IPS-NIHi7 (cell line): Measurements from ENCODE around the gene LRRC46.

Source experiments
- DNase-seq: peaks from one replicate; pipeline ENCODE4 v3.0.0; 2012; ENCODE audit warnings: mixed read lengths; ENCODE audit errors: extremely low spot score

The LRRC46 gene

DNA sequence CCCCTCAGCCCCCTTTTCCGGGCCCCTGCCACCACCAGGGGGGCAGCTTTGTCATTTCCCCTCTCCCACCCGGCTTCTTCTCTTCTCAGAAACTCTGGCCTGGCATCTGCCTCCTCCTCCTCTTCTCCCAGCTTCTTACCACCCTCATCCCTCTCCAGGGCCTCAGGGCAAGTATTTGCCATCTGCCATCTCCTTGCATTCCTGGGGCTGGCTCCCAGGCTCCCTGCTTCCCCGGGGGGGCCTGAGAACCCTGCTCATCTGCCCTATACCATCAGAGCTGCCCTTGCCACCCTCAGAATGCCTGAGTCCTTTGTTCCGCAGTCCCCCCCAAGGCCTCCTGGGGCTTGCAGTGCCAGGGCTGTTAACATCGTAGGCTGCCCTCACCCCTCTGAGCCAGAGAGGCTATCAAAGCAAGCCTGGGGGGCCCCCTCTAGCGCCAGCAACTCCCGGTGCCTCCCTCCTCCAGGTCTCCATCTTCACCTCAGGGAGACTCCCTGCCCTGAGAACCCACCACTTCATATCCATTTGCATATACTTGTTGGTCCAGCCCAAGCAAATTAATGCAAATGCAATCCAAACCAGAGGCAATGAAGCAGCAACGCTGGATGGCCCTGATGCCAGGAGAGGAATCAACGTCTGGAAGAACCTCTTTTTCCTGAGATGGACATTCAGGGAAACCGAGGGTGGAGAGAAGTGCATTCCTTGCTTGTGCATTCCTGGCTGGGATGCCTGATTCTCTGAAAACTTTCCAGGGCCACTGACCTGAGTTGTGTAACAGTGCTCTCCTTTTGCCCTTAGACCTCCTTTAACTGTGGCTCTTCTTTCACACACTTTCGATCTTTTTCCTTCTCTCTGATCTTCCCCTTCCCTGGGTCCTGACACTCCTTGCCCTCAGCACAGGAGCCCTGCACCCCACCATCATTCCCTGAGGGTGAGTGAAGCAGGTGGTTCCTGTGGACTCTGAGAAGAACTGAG, 43.8 kb downstream of the LRRC46 start:
- DNase-seq = no peak

DNA sequence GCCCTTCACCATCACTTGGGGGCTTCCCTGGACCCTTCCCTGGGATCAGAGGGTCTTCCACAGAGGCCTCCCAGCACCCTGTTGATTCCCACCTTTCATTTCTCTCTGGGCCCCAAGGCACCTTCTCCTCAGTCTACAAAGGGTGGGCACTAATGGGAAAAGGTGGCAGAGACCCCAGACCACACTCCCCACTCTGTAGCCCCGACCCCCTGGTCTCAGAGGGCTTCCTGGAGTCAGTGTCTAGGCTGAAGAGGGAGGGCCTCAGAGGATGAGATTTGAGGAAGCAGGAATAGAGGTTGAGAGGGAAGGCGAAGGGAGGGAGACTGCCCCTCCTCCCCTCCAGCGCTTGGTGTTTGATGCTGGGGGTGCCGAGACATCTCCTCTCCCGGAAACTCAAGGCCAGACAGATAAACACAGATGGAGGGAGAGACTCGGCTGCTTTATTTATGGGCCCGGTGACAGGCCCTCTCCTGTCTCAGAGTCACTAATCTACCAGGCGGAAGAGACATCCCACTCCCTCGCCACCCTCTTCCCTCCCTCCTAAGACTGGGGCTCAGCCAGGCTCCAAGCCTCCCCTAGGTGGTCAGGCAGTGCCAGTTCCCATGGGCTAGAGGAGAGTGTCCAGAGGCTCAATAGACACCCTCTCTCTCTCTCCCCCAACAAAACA, 46.0 kb downstream of the LRRC46 start:
- no peak for DNase-seq

DNA sequence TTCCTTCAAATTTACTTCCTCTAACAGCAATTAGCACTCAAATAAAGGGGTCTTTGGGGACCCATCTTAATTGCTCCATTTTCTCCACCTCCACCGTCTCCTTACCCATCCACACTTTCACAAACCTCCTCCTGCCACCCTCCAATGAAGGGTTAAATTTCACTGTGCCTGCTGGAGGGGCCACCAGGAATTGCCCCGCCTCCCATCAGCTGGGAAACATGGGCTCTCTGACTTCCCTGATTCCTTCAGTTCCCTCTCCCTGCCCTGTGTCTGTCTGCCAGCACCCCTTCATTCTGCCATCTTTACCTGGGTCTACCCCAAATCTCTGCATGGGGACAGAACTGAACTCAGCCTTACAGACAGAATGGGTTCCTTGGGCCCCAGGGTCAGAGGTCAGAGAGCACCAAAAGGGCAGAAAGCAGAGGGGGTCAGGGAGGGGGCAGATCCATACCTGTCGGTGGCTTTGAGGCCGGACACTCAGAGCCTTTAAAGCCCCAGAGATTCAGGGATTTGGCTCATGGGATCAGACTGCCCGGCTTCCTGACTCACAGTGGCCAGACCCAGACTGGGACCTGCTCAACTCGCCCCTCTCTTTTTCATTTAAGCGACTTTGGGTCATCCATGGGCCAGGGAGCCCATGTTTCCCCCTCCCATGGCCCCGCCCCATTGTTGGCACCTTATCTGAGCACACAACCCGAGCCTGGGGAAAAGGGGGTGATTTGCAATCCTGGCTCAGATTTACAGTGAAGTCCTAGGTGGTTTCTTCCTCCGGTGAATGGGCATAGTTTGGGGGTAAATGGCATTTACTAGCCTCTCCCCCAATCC, 46.9 kb downstream of the LRRC46 start:
- DNase-seq = no peak

- DNase-seq = no peak
Measured at GRCh38 chr17:47879028-47879585, 47.6 kb downstream of the LRRC46 start.

GRCh38 chr17:47879776-47880454, 48.4 kb downstream of the LRRC46 start:
- DNase-seq = no peak

DNA sequence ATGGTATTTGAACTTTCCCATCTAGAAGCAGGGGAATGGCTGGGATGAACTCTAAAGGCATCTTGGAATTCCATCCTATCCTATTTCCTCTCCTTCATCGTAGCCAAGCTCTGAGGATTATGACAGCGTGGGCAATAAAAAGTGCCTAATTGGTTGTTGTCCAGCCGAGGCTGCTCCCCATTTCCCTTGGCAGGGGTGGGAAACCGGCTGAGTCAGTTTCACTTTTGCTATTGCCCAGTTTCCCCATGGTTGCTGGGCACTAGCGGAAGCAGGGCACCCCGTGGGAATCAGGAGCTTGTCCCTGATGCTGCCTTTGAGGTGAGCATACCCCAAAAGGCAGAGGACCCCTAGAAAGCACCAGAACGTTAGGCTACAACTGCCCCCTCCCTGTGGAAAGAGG, 50.8 kb downstream of the LRRC46 start:
- no peak for DNase-seq

DNA sequence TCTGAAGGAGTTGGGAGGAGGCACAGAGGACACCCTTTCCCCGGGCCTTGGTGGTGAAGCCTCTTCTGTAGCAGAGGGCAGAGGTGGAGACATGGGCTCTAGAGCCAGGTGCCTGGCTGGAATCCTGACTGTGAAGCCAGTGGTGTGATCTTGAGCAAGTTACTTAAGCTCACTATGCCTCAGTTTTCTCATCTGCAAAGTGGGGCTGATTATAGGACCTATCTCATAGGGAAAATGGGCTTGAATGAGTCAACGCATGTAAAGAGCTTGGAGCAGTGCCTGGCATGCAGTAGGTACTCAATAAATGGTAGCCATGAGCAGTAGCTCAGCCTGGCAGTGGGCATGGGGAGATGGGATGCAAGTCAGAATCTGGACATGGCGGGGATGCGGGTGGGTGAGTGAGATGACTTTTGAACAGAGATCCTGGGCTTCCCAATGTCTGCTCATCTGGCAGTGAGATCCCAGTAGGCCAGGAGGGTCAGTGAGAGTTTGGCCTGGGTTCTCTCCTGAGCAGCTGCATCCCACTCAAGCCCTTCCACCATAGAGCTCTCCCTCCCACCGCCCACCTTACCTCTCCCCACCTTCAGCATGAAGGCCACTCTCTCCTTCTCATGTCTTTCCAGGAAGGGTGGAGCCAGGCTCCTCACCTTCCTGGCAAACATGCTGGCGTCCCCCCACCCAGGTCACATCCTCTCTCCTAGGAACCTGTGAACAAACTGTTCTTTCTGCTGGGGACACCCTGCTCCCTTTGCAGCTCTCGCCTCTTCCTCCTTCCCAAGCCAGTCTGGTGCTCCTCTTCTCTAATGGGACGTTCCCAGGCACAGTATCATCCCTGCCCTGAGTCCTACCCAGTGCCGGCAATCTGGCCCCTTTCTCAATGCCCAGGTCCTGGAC, 51.5 kb downstream of the LRRC46 start:
- no peak for DNase-seq

DNA sequence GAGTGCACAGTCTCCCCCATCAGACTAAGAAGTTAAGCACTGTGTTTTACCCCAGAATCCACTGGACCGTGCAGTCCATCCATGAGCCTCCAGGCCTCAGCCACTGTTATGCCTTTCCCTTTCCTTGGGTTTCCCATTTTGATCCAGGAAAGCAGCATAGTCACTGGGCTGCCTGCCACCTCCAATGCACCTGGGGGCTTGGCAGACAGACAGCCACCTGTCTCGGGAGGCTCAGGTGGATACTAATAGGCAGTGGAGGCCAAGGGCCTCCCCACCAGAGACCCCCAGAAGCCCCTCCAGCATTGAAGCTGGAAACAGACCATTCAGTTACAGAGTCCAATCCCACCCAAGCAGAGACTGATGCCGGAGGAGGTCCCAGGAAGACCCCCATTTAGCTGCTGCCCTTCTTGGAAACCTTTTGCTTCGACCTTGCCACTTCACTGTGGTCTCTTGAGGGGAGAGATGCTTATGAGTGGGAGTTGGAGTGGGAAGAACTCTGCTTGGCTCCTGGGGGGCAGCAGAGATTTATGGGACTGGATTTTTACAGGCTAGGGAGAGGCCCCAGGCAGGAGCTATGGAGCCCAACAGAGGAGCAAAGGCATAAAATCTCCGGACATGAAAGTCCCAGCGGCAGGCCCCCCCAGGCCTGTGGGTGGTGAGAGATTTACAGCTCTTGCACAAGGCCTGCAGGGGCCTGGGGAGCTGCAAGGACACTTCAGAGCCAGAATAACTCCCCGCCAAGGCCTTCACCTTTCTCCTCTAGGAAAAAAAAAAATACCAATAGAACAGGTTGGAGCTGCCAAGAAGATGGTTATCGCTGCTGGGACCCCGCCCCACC, 52.3 kb downstream of the LRRC46 start:
- no peak for DNase-seq

GRCh38 chr17:47884427-47884740, 52.9 kb downstream of the LRRC46 start:
- no peak for DNase-seq

DNA sequence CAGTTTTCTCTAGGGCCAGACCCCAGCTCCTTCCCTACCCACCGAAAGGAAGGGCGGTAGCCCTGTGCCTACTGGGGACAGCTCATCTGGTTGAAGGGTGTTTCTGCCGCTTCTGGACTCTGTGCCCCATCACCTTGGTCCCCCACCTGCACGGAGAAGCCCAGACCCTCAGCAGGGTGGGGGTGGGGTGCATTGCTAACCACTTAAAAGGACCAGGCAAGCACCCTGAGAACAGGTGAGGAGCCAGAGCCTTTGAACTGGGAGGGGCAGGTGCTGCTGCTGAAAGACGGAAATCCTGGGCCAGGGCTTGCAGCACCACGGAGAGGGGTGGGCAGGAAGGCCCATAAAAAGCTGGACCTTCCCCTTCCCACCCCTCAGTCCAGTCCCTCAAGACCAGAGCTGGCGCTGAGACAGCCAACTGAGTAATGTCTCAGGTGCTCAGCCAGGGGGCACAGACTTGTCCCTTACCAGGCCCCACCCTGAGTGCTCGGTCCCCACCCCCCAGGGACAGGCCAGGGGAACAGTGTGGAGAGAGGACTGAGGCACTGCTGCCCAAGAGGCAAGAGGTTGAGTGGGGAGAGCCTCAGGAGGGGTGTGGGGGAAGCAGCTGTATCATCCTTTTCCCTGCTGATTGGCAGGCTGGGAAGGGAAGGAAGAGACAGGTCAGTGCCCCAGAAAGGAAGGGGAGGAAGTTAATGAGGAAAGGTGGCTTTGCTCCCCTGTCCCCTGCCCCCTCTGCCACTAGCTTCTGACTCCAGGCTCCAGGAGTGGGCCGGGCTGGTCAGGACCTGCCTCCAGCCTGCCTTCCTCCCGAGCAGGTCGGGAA, 53.6 kb downstream of the LRRC46 start:
- DNase-seq = no peak
